HG03045 (cell line): ENCODE measurements around the gene SOX4.
"Not testable (repeated sequence)": the region's sequence is repeated elsewhere in the genome, so short reads cannot be mapped to it uniquely, and the experiment has no call there.

Source experiments
- ATAC-seq: cut with Tn5 transposase; IDR thresholded peaks from one replicate; pipeline ENCODE4 v1.9.1; 2021; ENCODE audit warnings: mild to moderate bottlenecking, moderate library complexity; ENCODE audit not compliant: unreplicated experiment

SOX4 gene

DNA sequence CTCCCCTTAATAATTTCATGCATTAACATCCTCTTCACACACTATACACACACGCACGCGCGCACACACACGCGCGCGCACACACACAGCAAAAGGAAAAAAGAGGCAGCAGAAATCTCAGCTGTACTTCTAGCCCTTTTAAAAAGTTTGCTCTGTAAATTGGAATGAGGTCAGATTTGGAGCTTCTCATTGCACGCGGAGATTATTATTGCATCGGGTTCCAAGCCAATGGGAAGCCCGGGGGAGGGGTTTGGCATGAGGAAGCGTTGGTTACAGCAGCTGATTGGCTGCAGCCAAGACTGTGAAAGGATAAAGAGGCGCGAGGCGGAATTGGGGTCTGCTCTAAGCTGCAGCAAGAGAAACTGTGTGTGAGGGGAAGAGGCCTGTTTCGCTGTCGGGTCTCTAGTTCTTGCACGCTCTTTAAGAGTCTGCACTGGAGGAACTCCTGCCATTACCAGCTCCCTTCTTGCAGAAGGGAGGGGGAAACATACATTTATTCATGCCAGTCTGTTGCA, at the start of gene SOX4:
SOX4 (plus strand) TSS at position 340 of the 515 bp plus-strand sequence. CDS start 784 bp downstream, outside the sequence.
- peak; percentile 58 for ATAC-seq

GRCh38 chr6:21552286-21552685, 41.3 kb upstream of the SOX4 start:
- not testable (repeated sequence) for ATAC-seq

GRCh38 chr6:21554286-21554685, 39.3 kb upstream of the SOX4 start:
- ATAC-seq = no peak

GRCh38 chr6:21555197-21555596, 38.4 kb upstream of the SOX4 start:
- ATAC-seq = no peak

DNA sequence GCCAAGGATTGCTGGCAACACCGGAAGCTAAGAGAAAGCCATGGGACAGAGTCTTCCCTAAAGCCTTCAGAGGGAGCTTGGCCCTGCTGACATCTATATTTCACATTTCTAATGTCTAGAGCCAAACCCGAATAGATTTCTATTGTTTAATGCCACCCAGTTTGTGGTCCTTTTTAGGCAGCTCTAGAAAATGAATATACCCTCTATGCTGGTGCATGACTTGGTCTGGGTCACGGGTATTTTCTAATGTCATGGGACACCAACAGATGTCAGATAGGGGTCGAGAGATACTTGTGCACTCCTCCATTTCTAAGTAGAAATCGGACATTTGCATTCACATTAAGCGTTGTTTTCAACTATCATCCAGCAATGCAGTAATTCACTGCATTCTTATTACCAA, 37.0 kb upstream of the SOX4 start:
- ATAC-seq = no peak

DNA sequence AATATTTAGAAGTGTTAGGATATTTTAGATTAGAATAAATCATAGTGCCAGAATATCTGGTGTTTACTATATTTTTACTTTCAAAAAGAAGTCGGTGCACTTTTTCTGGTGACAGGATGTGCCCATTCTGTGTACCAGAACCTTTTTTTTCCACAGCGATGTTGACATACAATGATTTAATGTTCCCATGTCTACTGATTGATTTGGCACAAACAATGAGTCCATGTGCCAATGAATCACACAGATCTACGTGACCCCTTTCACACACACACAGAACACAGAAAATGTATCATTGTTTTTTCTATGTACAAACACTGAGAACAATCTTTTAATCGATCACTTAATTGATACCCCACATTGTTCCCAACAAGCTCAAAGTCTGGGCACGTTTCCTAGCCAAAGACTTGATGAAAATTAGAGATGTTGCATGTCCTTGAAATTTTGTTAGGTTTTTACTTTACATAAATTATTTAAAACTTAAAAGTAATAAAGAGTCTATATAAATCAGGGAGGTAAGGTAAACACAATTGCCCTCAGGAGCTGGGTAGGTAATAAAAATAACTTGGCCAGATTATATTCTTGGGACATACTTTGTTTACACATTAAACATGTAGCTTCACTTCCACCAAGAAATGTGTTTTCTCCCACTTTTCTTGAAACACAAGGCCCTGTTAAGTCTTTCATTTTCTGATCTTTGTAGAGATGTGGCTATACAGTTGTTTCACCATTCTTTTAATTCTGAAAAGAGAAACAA, 36.4 kb upstream of the SOX4 start:
- ATAC-seq = no peak

- no peak for ATAC-seq
These were observed 34.3 kb upstream of the SOX4 start for GRCh38 chr6:21559238-21559637.

DNA sequence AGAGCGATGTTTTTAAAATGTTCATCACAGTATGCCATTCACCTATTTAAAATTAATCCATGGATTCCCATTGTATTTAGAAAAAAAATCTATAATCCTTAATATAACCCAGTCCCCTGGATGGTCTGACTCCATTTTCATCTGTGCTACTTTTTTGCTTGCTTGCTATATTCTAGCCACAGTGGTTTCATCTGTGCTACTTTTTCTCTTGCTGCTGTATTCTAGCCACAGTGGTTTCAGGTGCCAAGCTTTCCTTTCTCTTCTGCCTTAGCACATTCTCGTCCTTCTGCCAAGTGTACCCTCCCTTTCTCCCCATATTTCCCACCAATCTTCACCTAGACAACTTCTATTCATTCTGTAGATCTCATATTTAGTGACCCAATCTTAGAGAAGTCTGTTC, 33.3 kb upstream of the SOX4 start:
- no peak for ATAC-seq

DNA sequence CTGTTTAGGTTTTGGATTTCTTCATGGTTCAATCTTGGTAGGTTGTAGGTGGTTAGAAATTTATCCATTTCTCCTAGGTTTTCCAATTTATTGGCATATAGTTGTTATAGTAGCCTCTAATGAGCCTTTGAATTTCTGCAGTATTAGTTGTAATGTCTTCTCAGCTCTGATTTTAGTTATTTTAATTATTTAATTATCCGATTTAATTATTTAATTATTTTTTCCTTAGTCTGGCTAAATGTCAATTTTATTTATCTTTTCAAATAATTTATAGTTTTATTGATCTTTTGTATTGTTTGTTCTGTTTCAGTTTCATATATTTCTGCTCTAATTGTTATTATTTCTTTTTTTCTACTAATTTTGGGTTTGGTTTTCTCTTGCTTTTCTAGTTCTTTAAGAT, 28.1 kb upstream of the SOX4 start:
- ATAC-seq = no peak

GRCh38 chr6:21578523-21578922, 15.0 kb upstream of the SOX4 start:
- no peak for ATAC-seq

DNA sequence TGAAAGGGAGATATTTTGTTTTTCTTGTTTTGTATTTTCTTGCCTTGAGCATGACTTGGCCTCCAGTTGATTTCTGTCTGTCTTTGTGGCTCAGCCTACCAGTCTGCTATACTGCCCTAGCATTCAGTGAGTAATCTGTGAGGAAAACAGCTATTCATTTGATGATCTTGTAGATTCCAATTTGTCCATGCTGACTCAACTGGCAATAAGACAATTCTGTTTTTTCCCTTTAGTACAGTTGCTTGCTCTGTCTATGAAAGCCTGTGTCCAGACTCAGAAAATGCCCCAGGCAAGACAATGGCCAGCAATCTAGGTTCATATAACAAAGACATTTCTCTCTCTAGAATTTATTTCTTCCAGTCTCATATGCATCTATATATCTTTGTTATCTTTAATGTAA, 10.9 kb upstream of the SOX4 start:
- no peak for ATAC-seq

- no peak for ATAC-seq
These were observed 7.3 kb upstream of the SOX4 start for GRCh38 chr6:21586300-21586699.

DNA sequence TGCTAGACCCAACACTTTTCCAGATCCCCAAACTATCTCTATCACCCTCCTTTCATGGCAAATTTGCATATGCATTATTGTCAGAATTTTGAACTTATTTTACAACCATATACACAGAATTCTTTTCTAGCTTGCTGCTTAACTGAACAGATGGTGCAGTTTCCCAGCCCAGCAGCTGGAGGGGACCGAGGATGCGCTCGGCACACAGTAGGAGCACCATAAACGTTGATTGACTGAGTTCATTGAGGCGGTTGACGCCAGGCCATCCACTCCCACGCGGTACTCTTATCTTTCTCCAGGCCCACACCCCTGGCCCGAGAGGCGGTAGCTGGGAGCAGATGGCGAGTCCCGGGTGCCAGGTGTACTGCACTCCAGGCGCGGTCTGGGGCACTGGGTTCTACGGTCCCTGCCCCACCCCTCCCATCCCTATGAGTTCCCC, 6.8 kb upstream of the SOX4 start:
- ATAC-seq = peak; percentile 9

- ATAC-seq = peak; percentile 36
These were observed 6.2 kb upstream of the SOX4 start for GRCh38 chr6:21587179-21587960.

DNA sequence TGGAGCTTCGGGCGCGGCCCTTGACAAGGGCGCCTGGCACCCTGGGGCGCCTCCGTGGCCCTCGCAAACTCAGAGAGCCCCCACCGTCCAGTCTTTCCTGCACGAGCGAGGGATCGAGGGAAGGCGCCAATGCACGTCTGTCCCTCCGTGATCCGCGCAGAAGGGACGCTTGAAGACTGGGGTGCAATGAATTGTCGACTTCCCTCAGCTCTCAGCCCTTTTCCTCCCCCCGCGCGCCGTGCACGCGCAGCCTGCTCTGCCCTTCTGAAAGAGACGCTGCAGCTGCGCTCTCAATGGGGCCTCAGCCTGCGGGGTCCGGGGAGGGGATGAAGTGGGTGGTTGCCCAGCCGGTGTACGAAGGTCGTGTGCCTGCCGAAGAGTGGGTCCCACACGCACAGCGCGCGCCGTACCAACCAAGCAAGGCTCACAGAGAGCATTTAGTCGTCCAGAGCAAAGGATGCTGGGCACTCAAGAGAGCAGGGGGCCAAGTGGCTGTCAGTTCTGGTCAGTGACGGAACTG, 5.5 kb upstream of the SOX4 start:
- ATAC-seq = peak; percentile 34

DNA sequence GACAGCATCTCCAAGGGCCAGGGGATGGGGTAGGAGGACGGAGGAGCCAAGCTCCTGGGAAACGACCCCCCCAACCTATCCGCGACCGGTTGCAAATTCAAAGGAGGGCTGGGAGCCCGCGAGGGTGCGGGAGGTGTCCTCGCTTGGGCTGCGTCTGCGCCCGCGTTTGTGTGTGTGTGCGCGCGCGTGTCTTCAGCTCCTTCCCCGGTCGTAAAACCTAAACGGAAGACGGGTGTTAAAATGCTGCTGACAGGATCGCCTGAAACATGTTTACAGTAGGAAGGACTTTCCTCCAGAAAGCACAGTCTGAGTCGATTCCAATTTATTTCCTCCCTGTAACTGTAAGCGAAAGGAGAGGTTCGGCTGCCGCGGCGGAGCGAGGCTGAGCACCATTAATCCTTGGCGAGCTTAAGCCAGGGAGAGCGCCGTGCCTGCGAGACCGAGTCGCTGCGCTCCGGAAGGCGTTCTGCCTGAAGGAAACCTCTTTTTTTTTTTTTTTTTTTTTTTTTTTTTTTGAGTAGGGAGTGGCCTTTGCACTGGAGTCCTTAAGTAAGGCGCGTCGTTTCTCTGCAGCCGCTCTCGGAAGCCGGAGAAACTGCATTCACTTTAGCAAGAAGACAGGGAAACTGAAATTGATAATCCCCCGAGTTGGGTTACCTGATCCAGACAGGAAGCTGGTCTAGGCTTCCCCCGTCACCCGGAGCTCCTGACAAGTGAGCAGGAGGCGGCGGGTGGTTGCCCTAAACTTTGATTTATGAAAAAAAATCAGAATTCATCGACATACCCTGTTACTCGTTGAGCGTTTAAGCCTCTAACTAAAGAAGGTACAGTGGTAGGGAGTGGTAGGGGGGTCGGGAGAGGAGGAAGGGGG, 4.8 kb upstream of the SOX4 start:
- peak; percentile 28 for ATAC-seq

DNA sequence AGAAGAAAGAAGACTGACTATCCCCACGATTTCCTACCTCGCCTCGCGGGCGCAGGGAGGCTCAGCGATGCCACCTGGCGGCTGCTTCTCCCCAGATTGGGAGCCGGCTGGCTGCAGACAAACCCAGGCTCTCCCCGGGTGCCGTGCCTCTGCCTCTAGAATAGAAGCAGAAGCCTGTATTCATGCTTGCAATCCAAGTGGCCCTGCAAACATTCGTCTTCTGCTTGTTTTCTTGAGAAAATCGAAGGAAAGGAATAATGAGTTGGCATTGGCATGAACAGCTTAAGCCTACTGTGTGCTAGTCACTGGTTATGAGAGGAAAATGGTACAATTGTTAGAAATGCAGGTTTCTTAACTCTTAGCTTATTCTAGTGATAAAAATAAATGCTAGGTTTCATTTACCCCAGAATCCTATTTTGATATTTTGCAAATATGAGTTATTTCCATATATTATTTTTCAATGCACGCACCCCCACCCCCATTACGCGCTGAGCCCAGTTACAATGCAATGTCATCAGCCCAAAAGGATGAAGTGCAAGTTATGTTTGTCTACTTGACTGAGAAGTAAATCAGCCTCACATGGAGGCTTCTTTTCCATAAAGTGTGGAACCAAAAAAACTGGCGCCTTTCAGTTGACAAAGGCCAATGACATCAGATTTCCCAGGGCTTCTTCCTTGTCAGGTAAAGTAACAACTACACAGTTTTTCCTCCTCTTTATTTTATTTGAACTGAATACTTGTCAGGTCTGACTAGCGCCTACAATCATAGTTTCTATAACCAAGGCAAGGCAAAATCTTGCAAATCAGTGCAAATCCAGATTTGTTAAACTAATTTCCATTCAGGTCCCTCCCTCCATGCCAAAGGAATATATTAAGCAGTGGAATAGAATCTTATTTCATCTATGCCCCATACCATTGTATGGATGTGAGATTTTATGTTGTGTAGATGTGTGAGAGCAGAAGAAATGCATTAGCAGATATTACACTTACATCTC, 3.9 kb upstream of the SOX4 start:
- peak; percentile 32 for ATAC-seq

DNA sequence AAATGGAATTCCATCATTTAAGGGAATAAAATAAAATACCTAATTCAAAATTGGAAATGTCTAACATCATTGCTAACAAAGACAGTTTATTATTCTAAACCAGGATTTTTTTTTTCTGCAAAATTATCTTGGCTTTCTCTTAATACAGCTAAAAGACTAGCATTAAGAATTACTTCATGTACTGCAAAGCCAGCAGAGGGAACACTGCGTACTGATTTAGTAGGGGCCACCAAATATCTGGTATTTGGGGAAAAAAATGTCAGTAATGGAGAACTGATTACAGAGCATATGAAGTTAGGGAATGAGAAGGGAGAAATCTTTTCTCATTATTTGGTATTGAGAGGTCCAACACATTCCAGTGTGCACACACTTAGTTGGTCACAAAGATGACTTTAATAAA, 3.2 kb upstream of the SOX4 start:
- no peak for ATAC-seq

GRCh38 chr6:21591446-21591845, 2.1 kb upstream of the SOX4 start:
- no peak for ATAC-seq

GRCh38 chr6:21592953-21593352, 598 bp upstream of the SOX4 start:
- no peak for ATAC-seq
